ENCODE data around the gene KIR3DL2. TPM values are rescaled to one million over a fixed set of nuclear protein-coding genes. Genes with fewer than 3 reads are reported as not detected.

Gene KIR3DL2
- total and polyA plus RNA-seq, 2 experiments from 2014 or later: not detected

GRCh38 chr19:54875506-54875905 is 25.3 kb downstream of the KIR3DL2 start:
- TF ChIP-seq EZH2phosphoT487 (IDR thresholded peaks at IDR 0.05; ENCODE audit: unreplicated experiment) (no peak), JUNB (IDR thresholded peaks at IDR 0.05; ENCODE audit: unreplicated experiment) (no peak), ETS1 (IDR thresholded peaks at IDR 0.05) (no peak), NANOG (IDR thresholded peaks at IDR 0.05; ENCODE audit: borderline replicate concordance) (no peak), CREB1 (CRISPR knock-in tag; IDR thresholded peaks at IDR 0.05; ENCODE audit: low read depth) (no peak), ZNF114 (CRISPR knock-in tag; IDR thresholded peaks at IDR 0.05) (no peak)
- Histone ChIP-seq H4K20me1 (replicated peaks; ENCODE audit: insufficient read depth) (no peaks in the 10 kb centered on the region), H3K4me3 (no peak overlapping the region), H3K9me2 (ENCODE audit: insufficient read depth) (no peaks in the 10 kb centered on the region), H3F3A (replicated peaks; ENCODE audit: low read depth) (no peaks in the 10 kb centered on the region; the same call in 1 of the 2 replicates), H3K27ac (ENCODE audit: low read depth) (no peak overlapping the region), H2AFZ (peak overlapping the region; percentile 63; the same call in 1 of the 2 replicates), H3K4me1 (ENCODE audit: insufficient read depth) (peaks cover 27% of the 10 kb centered on the region), H3K36me3 (ENCODE audit: insufficient read depth) (no peaks in the 10 kb centered on the region), H3K79me2 (replicated peaks; ENCODE audit: insufficient read depth) (no peaks in the 10 kb centered on the region), H3K4me2 (no peak overlapping the region), H3K27me3 (ENCODE audit: insufficient read depth) (no peaks in the 10 kb centered on the region)
- Mint-ChIP-seq H3K27me3 (ENCODE audit: insufficient read depth, low read depth, poor library complexity) (peaks cover 3% of the 10 kb centered on the region), H3K27ac (no peak overlapping the region), H3K4me3 (no peak overlapping the region), H3K4me1 (no peaks in the 10 kb centered on the region), H3K9me3 (peaks cover 74% of the 10 kb centered on the region), H3K36me3 (ENCODE audit: low read depth) (0 out of 3 replicates have a peak, but pooled peaks cover 8% of the 10 kb centered on the region)
- ATAC-seq (no peak), DNase-seq (ENCODE audit: low spot score) (no peak)

- Histone ChIP-seq H2AFZ (no peak overlapping the region), H3K36me3 (ENCODE audit: insufficient read depth) (no peaks in the 10 kb centered on the region), H3K79me2 (replicated peaks; ENCODE audit: insufficient read depth) (no peaks in the 10 kb centered on the region), H3K4me2 (no peak overlapping the region), H3K9me2 (ENCODE audit: insufficient read depth) (no peaks in the 10 kb centered on the region), H3K27me3 (ENCODE audit: insufficient read depth) (no peaks in the 10 kb centered on the region; the same call in 1 of the 2 replicates), H3K4me3 (no peak overlapping the region), H3K27ac (ENCODE audit: low read depth) (no peak overlapping the region), H3F3A (replicated peaks; ENCODE audit: low read depth) (no peaks in the 10 kb centered on the region; the same call in 1 of the 2 replicates), H4K20me1 (replicated peaks; ENCODE audit: insufficient read depth) (no peaks in the 10 kb centered on the region), H3K4me1 (ENCODE audit: insufficient read depth) (peaks cover 14% of the 10 kb centered on the region)
- Mint-ChIP-seq H3K27ac (no peak overlapping the region), H3K27me3 (ENCODE audit: insufficient read depth, low read depth, poor library complexity) (peaks cover 8% of the 10 kb centered on the region), H3K4me3 (no peak overlapping the region), H3K36me3 (ENCODE audit: low read depth) (0 out of 3 replicates have a peak, but pooled peaks cover 4% of the 10 kb centered on the region), H3K4me1 (no peaks in the 10 kb centered on the region), H3K9me3 (peaks cover 62% of the 10 kb centered on the region)
- ATAC-seq: no peak
- no peak for DNase-seq (ENCODE audit: low spot score)
- no peak for TF ChIP-seq EZH2phosphoT487 (IDR thresholded peaks at IDR 0.05; ENCODE audit: unreplicated experiment)
- TF ChIP-seq NANOG (IDR thresholded peaks at IDR 0.05; ENCODE audit: borderline replicate concordance): no peak
- no peak for TF ChIP-seq POLR2AphosphoS5 (IDR thresholded peaks at IDR 0.05; ENCODE audit: low read depth)
These were observed 27.2 kb downstream of the KIR3DL2 start for GRCh38 chr19:54877471-54877870.

DNA sequence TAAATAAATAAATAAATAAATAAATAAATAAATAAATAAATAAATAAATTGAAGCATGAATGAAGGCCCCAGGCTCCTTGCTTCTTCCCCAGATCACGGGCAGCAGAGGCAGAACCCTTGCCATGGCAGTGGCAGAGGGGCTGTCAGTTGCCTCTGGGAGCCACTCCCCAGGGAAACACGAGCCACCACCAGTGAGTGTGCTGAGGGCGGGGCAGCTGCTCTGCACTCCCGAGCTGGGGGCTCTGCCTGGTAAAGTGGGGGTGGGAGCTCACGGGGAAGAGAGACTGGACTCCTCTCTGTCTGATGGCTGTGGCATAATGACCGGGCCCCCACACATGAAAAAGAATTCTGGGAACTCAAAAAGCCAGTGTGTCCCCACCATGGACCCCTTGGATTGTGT is 31.6 kb downstream of the KIR3DL2 start:
- no peak for ATAC-seq
- H3K4me3 ChIP-seq: no peak overlapping the region
- Mint-ChIP-seq H3K36me3 (ENCODE audit: low read depth) (no peaks in the 10 kb centered on the region), H3K4me1 (no peaks in the 10 kb centered on the region), H3K4me3 (no peak overlapping the region), H3K27me3 (ENCODE audit: insufficient read depth, low read depth, poor library complexity) (peaks cover 11% of the 10 kb centered on the region), H3K9me3 (peaks cover 45% of the 10 kb centered on the region), H3K27ac (no peak overlapping the region)
- H3K4me2 ChIP-seq: no peak overlapping the region
- no peak overlapping the region for H2AFZ ChIP-seq
- no peaks in the 10 kb centered on the region for H3K9me2 ChIP-seq (ENCODE audit: insufficient read depth)
- H3K27me3 ChIP-seq (ENCODE audit: insufficient read depth): no peaks in the 10 kb centered on the region; the same call in 1 of the 2 replicates
- H3F3A ChIP-seq (replicated peaks; ENCODE audit: low read depth): no peaks in the 10 kb centered on the region
- H4K20me1 ChIP-seq (replicated peaks; ENCODE audit: insufficient read depth): no peaks in the 10 kb centered on the region
- H3K4me1 ChIP-seq (ENCODE audit: insufficient read depth): peaks cover 7% of the 10 kb centered on the region
- no peaks in the 10 kb centered on the region for H3K79me2 ChIP-seq (replicated peaks; ENCODE audit: insufficient read depth)
- no peak for DNase-seq (ENCODE audit: low spot score)
- no peak overlapping the region for H3K27ac ChIP-seq (ENCODE audit: low read depth)
- H3K36me3 ChIP-seq (ENCODE audit: insufficient read depth): no peaks in the 10 kb centered on the region
- TF ChIP-seq JUNB (IDR thresholded peaks at IDR 0.05; ENCODE audit: unreplicated experiment): no peak
- TF ChIP-seq ETS1 (IDR thresholded peaks at IDR 0.05): no peak
- TF ChIP-seq ZNF331 (CRISPR knock-in tag; IDR thresholded peaks at IDR 0.05; ENCODE audit: low read depth): no peak
- no peak for TF ChIP-seq NANOG (IDR thresholded peaks at IDR 0.05; ENCODE audit: borderline replicate concordance)
